HEK293 (cell line): ENCODE results near the gene OR5L1.

Source experiments
- CTCF ChIA-PET: fragments of 350-600 bp; formaldehyde crosslinking; extraction: SDS; loops from one replicate; lab custom pipeline; 2021; ENCODE audit warnings: antibody characterized with exemption; lab: Yijun Ruan, JAX
- POLR2A ChIA-PET: fragments of 300-600 bp; formaldehyde crosslinking; extraction: SDS; loops from one replicate; lab custom pipeline; 2020; ENCODE audit warnings: antibody characterized with exemption, inconsistent platforms; lab: Yijun Ruan, JAX
- H3K27ac ChIP-seq: fragments of 200-500 bp; sonication (Bioruptor generic); 2 replicates; pipeline ENCODE4 v1.5.1; 2014; ENCODE audit warnings: low read depth, low read length, control low read depth, inconsistent platforms; ENCODE audit errors: extremely low read depth
- H3K36me3 ChIP-seq, 2 experiments: fragments of 200-500 bp in 1 of 2; sonication (Bioruptor generic) in 1 of 2; 1 replicate in 1 of 2; 2 replicates in 1 of 2; pipeline ENCODE4 v1.5.1; 2014 to 2017; ENCODE audit warnings: inconsistent platforms in 2 of 2, low read length in 2 of 2; ENCODE audit not compliant: control insufficient read depth in 2 of 2, insufficient read depth in 1 of 2
- H3K4me1 ChIP-seq: fragments of 200-500 bp; sonication (Bioruptor generic); 2 replicates; pipeline ENCODE4 v1.5.1; 2014; ENCODE audit warnings: mild to moderate bottlenecking, low read length, inconsistent platforms; ENCODE audit not compliant: control insufficient read depth, insufficient read depth
- H3K4me3 ChIP-seq: 2 replicates; pipeline ENCODE4 v1.5.1; 2011; ENCODE audit warnings: low read depth, mild to moderate bottlenecking, control low read depth, low read length, moderate library complexity
- H3K9me3 ChIP-seq: fragments of 200-500 bp; sonication (Bioruptor generic); 2 replicates; pipeline ENCODE4 v1.5.1; 2014; ENCODE audit warnings: low read depth, low read length, inconsistent platforms; ENCODE audit not compliant: control insufficient read depth, insufficient read depth
- BCL11A ChIP-seq: fragments of 450-650 bp; formaldehyde crosslinking; IDR thresholded peaks from 2 replicates; pipeline ENCODE4 v1.5.1; 2016; ENCODE audit warnings: low read depth, missing biosample characterization, missing genetic modification characterization
- FEZF1 ChIP-seq: fragments of 450-650 bp; formaldehyde crosslinking; IDR thresholded peaks from 2 replicates; pipeline ENCODE4 v1.5.1; 2016; ENCODE audit warnings: missing biosample characterization, missing genetic modification characterization
- GFI1B ChIP-seq: fragments of 450-650 bp; formaldehyde crosslinking; IDR thresholded peaks from 2 replicates; pipeline ENCODE4 v1.5.1; 2016; ENCODE audit warnings: missing biosample characterization, missing genetic modification characterization
- PATZ1 ChIP-seq: fragments of 450-650 bp; formaldehyde crosslinking; IDR thresholded peaks from 2 replicates; pipeline ENCODE4 v1.5.1; 2016; ENCODE audit warnings: missing biosample characterization, missing genetic modification characterization
- SP2 ChIP-seq: fragments of 450-650 bp; formaldehyde crosslinking; IDR thresholded peaks from 2 replicates; pipeline ENCODE4 v1.5.1; 2016; ENCODE audit warnings: missing biosample characterization, missing genetic modification characterization
- YY1 ChIP-seq: fragments of 450-650 bp; formaldehyde crosslinking; IDR thresholded peaks from 2 replicates; pipeline ENCODE4 v1.5.1; 2018; ENCODE audit warnings: missing biosample characterization, missing genetic modification characterization
- YY2 ChIP-seq: fragments of 450-650 bp; formaldehyde crosslinking; IDR thresholded peaks from 2 replicates; pipeline ENCODE4 v1.5.1; 2016; ENCODE audit warnings: missing biosample characterization, missing genetic modification characterization
- ZBTB20 ChIP-seq: fragments of 450-650 bp; formaldehyde crosslinking; IDR thresholded peaks from 2 replicates; pipeline ENCODE4 v1.5.1; 2016; ENCODE audit warnings: missing biosample characterization, missing genetic modification characterization
- ZFHX2 ChIP-seq: fragments of 450-650 bp; formaldehyde crosslinking; conservative IDR thresholded peaks from 2 replicates; pipeline ENCODE4 v1.5.1; 2016; ENCODE audit warnings: missing biosample characterization, missing genetic modification characterization
- ZFP3 ChIP-seq: fragments of 450-650 bp; formaldehyde crosslinking; IDR thresholded peaks from 2 replicates; pipeline ENCODE4 v1.5.1; 2016; ENCODE audit warnings: low read depth, missing biosample characterization, missing genetic modification characterization
- ZNF155 ChIP-seq: fragments of 450-650 bp; formaldehyde crosslinking; IDR thresholded peaks from 2 replicates; pipeline ENCODE4 v1.5.1; 2016; ENCODE audit warnings: missing biosample characterization, missing genetic modification characterization
- ZNF169 ChIP-seq: fragments of 450-650 bp; formaldehyde crosslinking; IDR thresholded peaks from 2 replicates; pipeline ENCODE4 v1.5.1; 2016; ENCODE audit warnings: missing biosample characterization, missing genetic modification characterization
- ZNF175 ChIP-seq: fragments of 450-650 bp; formaldehyde crosslinking; IDR thresholded peaks from 2 replicates; pipeline ENCODE4 v1.5.1; 2016; ENCODE audit warnings: missing biosample characterization, missing genetic modification characterization
- ZNF23 ChIP-seq: fragments of 450-650 bp; formaldehyde crosslinking; IDR thresholded peaks from 2 replicates; pipeline ENCODE4 v1.5.1; 2016; ENCODE audit warnings: missing biosample characterization, missing genetic modification characterization, borderline replicate concordance
- ZNF24 ChIP-seq: fragments of 450-650 bp; formaldehyde crosslinking; IDR thresholded peaks from 2 replicates; pipeline ENCODE4 v1.5.1; 2016; ENCODE audit warnings: missing biosample characterization, missing genetic modification characterization
- ZNF302 ChIP-seq: fragments of 450-650 bp; formaldehyde crosslinking; IDR thresholded peaks from 2 replicates; pipeline ENCODE4 v1.5.1; 2016; ENCODE audit warnings: missing biosample characterization, missing genetic modification characterization, low read depth
- ZNF37A ChIP-seq: fragments of 450-650 bp; IDR thresholded peaks from 2 replicates; pipeline ENCODE4 v1.5.1; 2018; ENCODE audit warnings: missing biosample characterization, missing genetic modification characterization
- ZNF426 ChIP-seq: fragments of 450-650 bp; formaldehyde crosslinking; IDR thresholded peaks from 2 replicates; pipeline ENCODE4 v1.5.1; 2017; ENCODE audit warnings: missing biosample characterization, missing genetic modification characterization, mild to moderate bottlenecking, inconsistent platforms, moderate library complexity
- ZNF548 ChIP-seq: fragments of 450-650 bp; formaldehyde crosslinking; IDR thresholded peaks from 2 replicates; pipeline ENCODE4 v1.5.1; 2016; ENCODE audit warnings: missing biosample characterization, missing genetic modification characterization
- ZNF585B ChIP-seq: fragments of 450-650 bp; formaldehyde crosslinking; IDR thresholded peaks from 2 replicates; pipeline ENCODE4 v1.5.1; 2016; ENCODE audit warnings: missing biosample characterization, missing genetic modification characterization
- ZNF624 ChIP-seq: fragments of 450-650 bp; formaldehyde crosslinking; IDR thresholded peaks from 2 replicates; pipeline ENCODE4 v1.5.1; 2017; ENCODE audit warnings: missing biosample characterization, missing genetic modification characterization
- ZNF701 ChIP-seq: fragments of 450-650 bp; formaldehyde crosslinking; IDR thresholded peaks from 2 replicates; pipeline ENCODE4 v1.5.1; 2016; ENCODE audit warnings: missing biosample characterization, missing genetic modification characterization
- ZNF747 ChIP-seq: fragments of 450-650 bp; formaldehyde crosslinking; IDR thresholded peaks from 2 replicates; pipeline ENCODE4 v1.5.1; 2016; ENCODE audit warnings: missing biosample characterization, missing genetic modification characterization
- ZNF776 ChIP-seq: fragments of 450-650 bp; formaldehyde crosslinking; IDR thresholded peaks from 2 replicates; pipeline ENCODE4 v1.5.0; 2017; ENCODE audit warnings: missing biosample characterization, missing genetic modification characterization, borderline replicate concordance
- ZSCAN18 ChIP-seq: fragments of 450-650 bp; formaldehyde crosslinking; IDR thresholded peaks from 2 replicates; pipeline ENCODE4 v1.5.1; 2016; ENCODE audit warnings: missing biosample characterization, missing genetic modification characterization
- ZSCAN30 ChIP-seq: fragments of 450-650 bp; IDR thresholded peaks from 2 replicates; pipeline ENCODE4 v1.5.1; 2018; ENCODE audit warnings: missing biosample characterization, mild to moderate bottlenecking, missing genetic modification characterization, moderate library complexity
- TF ChIP-seq, protein P1 (sequence below): fragments of 450-650 bp; formaldehyde crosslinking; IDR thresholded peaks from 2 replicates; pipeline ENCODE4 v1.5.1; 2016; ENCODE audit warnings: missing biosample characterization, missing genetic modification characterization

Gene OR5L1

DNA sequence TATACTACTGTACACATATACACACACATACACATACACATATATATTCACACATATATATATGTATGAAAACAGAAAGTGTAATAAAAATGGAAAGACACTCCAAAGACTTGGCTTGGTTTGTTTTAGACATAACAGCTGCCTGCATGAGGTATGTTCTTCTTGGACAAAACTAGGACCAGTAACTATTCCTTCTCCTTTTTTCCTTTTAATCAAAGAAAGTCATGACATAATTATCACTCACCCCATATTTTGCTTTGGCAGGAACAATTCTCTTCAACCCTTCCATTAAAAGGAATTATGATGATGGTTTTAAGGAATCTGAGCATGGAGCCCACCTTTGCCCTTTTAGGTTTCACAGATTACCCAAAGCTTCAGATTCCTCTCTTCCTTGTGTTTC, 15.9 kb upstream of the OR5L1 start, which contains the start of gene OR5D14 (continued):
- TF ChIP-seq ZNF169 (tag by site-specific recombination): no peak
- TF ChIP-seq ZFHX2: no peak

- POLR2A ChIA-PET: no interaction called here
- CTCF ChIA-PET: no interaction called here
- Histone ChIP-seq H3K36me3 (no peaks in the 10 kb centered on the region), H3K27ac (no peak overlapping the region), H3K4me1 (no peaks in the 10 kb centered on the region), H3K4me3 (no peak overlapping the region), H3K9me3 (no peaks in the 10 kb centered on the region)
- TF ChIP-seq YY1 (no peak), ZNF585B (tag by site-specific recombination) (peak; percentile 59)
Measured at GRCh38 chr11:55806248-55806647, 4.9 kb upstream of the OR5L1 start.

DNA sequence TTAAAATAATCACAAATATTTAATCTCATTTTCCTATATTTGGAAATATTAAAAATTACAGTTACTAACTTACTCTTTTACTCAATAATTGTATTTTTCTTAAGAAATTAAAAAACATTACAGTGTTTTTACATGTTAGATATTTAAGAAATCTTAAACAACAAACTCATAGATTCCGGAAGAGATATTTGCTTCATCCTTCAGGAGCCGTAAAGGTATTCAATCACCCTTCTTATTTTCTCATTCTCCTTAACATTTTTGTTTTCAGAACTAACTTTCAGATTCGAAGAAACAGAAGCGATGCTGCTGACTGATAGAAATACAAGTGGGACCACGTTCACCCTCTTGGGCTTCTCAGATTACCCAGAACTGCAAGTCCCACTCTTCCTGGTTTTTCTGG, 8.2 kb downstream of the OR5L1 start, which contains the start of gene OR5D18:
Gene OR5D18, plus strand, starts transcription at position 301 of the 400 bp plus-strand sequence. Its CDS starts 0 bp downstream, at position 301.
- H3K4me3 ChIP-seq: no peak within 1 kb of the TSS
- POLR2A ChIA-PET: no interaction called here
- no peaks in the 10 kb centered on the region for H3K9me3 ChIP-seq
- no peaks in the 10 kb centered on the region for H3K36me3 ChIP-seq
- no peaks in the 10 kb centered on the region for H3K4me1 ChIP-seq
- H3K27ac ChIP-seq: no peak within 1 kb of the TSS
- TF ChIP-seq ZNF37A (tag by site-specific recombination) (no peak), ZNF776 (no peak), SP2 (tag by site-specific recombination) (no peak), ZSCAN18 (tag by site-specific recombination) (no peak), ZNF701 (tag by site-specific recombination) (no peak), ZNF155 (tag by site-specific recombination) (no peak), ZBTB20 (tag by site-specific recombination) (no peak), ZNF175 (tag by site-specific recombination) (no peak), ZNF747 (no peak), ZNF23 (tag by site-specific recombination) (no peak), ZSCAN30 (no peak)
- TF ChIP-seq, protein P1, sequence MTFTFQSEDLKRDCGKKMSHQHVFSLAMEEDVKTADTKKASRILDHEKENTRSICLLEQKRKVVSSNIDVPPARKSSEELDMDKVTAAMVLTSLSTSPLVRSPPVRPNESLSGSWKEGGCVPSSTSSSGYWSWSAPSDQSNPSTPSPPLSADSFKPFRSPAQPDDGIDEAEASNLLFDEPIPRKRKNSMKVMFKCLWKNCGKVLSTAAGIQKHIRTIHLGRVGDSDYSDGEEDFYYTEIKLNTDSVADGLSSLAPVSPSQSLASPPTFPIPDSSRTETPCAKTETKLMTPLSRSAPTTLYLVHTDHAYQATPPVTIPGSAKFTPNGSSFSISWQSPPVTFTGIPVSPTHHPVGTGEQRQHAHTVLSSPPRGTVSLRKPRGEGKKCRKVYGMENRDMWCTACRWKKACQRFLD: no peak
- CTCF ChIA-PET: no interaction called here

GRCh38 chr11:55826919-55827318, 15.8 kb downstream of the OR5L1 start, which contains the start of gene OR5L2:
Gene OR5L2, plus strand, starts transcription at chr11:55827219. Its CDS starts 0 bp downstream, at chr11:55827219.
- CTCF ChIA-PET: no interaction called here
- POLR2A ChIA-PET: no interaction called here

More at GRCh38 chr11:55826919-55827318, 15.8 kb downstream of the OR5L1 start, which contains the start of gene OR5L2:
- Histone ChIP-seq H3K27ac (no peak within 1 kb of the TSS), H3K36me3 (no peaks in the 10 kb centered on the region), H3K4me3 (no peak within 1 kb of the TSS), H3K9me3 (no peaks in the 10 kb centered on the region), H3K4me1 (no peaks in the 10 kb centered on the region)
- no peak for TF ChIP-seq ZNF302
- no peak for TF ChIP-seq ZNF426 (tag by site-specific recombination)
- TF ChIP-seq ZFP3 (tag by site-specific recombination): no peak
- TF ChIP-seq PATZ1 (tag by site-specific recombination): no peak
- no peak for TF ChIP-seq ZNF24 (tag by site-specific recombination)
- TF ChIP-seq YY2 (tag by site-specific recombination): no peak
- no peak for TF ChIP-seq BCL11A
- TF ChIP-seq GFI1B (tag by site-specific recombination): no peak
- no peak for TF ChIP-seq ZNF624 (tag by site-specific recombination)
- TF ChIP-seq ZNF548 (tag by site-specific recombination): no peak
- no peak for TF ChIP-seq FEZF1 (tag by site-specific recombination)
